ENCODE measurements around the gene SLC16A12. TPM values are rescaled to one million over a fixed set of nuclear protein-coding genes. Genes with fewer than 3 reads are reported as not detected.
"Not testable (repeated sequence)": the region's sequence is repeated elsewhere in the genome, so short reads cannot be mapped to it uniquely, and the experiment has no call there.

SLC16A12 gene
- total RNA-seq, 2 experiments from 2014 or later: not detected

GRCh38 chr10:89419548-89419947, 115.8 kb downstream of the SLC16A12 start:
- Mint-ChIP-seq H3K27me3 (ENCODE audit: low read depth) (no peaks in the 10 kb centered on the region), H3K4me1 (ENCODE audit: low read depth) (peaks cover 35% of the 10 kb centered on the region), H3K4me3 (no peak overlapping the region), H3K36me3 (ENCODE audit: low read depth) (peaks cover 18% of the 10 kb centered on the region), H3K9me3 (no peaks in the 10 kb centered on the region), H3K27ac (no peak overlapping the region)
- CTCF ChIA-PET: interaction anchor here (0.6 to 2.1 kb wide), 5 partner anchors 8 to 1470 kb away, joined by 3 to 6 read pairs (median 4); no protein-coding TSS in a partner anchor
- DNase-seq: peak; percentile 28
- intact Hi-C loops (cut with micrococcal nuclease): loop anchor here (2.0 to 10.0 kb wide), 4 partner anchors 281 to 1785 kb away; partner anchors contain the start of genes KIF20B, RPP30 and STAMBPL1

GRCh38 chr10:89416465-89416864, 118.9 kb downstream of the SLC16A12 start:
- Mint-ChIP-seq H3K4me1 (ENCODE audit: low read depth) (peaks cover 52% of the 10 kb centered on the region), H3K4me3 (peak overlapping the region; percentile 85), H3K36me3 (ENCODE audit: low read depth) (peaks cover 25% of the 10 kb centered on the region), H3K9me3 (peaks cover 4% of the 10 kb centered on the region), H3K27me3 (ENCODE audit: low read depth) (no peaks in the 10 kb centered on the region), H3K27ac (peak overlapping the region; percentile 96)
- intact Hi-C loops (cut with micrococcal nuclease): loop anchor here (5.0 to 10.0 kb wide), 3 partner anchors 532 to 1788 kb away; partner anchors contain the start of genes RPP30 and STAMBPL1
- CTCF ChIA-PET: interaction anchor here (1.4 kb wide), 1 partner anchor 285 kb away, joined by 3 read pairs; the partner anchor contains the start of gene KIF20B
- DNase-seq: no peak

- CTCF ChIA-PET: interaction anchor here (0.9 to 1.6 kb wide), 4 partner anchors 9 to 83 kb away, joined by 3 read pairs; no protein-coding TSS in a partner anchor
- Mint-ChIP-seq H3K4me3 (peak overlapping the region; percentile 85), H3K36me3 (ENCODE audit: low read depth) (peaks cover 23% of the 10 kb centered on the region), H3K27ac (peak overlapping the region; percentile 96), H3K4me1 (ENCODE audit: low read depth) (peaks cover 49% of the 10 kb centered on the region), H3K9me3 (peaks cover 4% of the 10 kb centered on the region), H3K27me3 (ENCODE audit: low read depth) (no peaks in the 10 kb centered on the region)
- DNase-seq: peak; percentile 42
- intact Hi-C loops (cut with micrococcal nuclease): loop anchor here (1.0 to 10.0 kb wide), 11 partner anchors 23 to 1790 kb away; partner anchors contain the start of genes FAS, IFIT1, IFIT2 and LIPA
Observed at GRCh38 chr10:89414879-89415821, 120.2 kb downstream of the SLC16A12 start.

- Mint-ChIP-seq H3K27ac (peak within 1 kb of the TSS; percentile 96), H3K9me3 (peaks cover 4% of the 10 kb centered on the region), H3K4me1 (ENCODE audit: low read depth) (peaks cover 45% of the 10 kb centered on the region), H3K36me3 (ENCODE audit: low read depth) (peaks cover 22% of the 10 kb centered on the region), H3K27me3 (ENCODE audit: low read depth) (no peaks in the 10 kb centered on the region), H3K4me3 (peak within 1 kb of the TSS; percentile 85)
- intact Hi-C loops (cut with micrococcal nuclease): loop anchor here (1.0 to 10.0 kb wide), 10 partner anchors 22 to 1790 kb away; partner anchors contain the start of genes FAS, IFIT1, IFIT2 and LIPA
- peak; percentile 64 for DNase-seq
- CTCF ChIA-PET: interaction anchor here (0.8 to 1.6 kb wide), 10 partner anchors 10 to 165 kb away, joined by 3 to 5 read pairs (median 3); no protein-coding TSS in a partner anchor
Observed at GRCh38 chr10:89414146-89414878, 121.1 kb downstream of the SLC16A12 start, which contains the start of gene IFIT5. TSS of gene IFIT5 (plus strand) at chr10:89414568. CDS start at chr10:89414799, 231 bp downstream.

GRCh38 chr10:89413398-89413912, 121.9 kb downstream of the SLC16A12 start:
- CTCF ChIA-PET: interaction anchor here (0.8 to 1.2 kb wide), 7 partner anchors 10 to 165 kb away, joined by 3 to 5 read pairs (median 3); partner anchors contain the start of gene IFIT1
- peaks cover 45% of the 10 kb centered on the region for H3K4me1 Mint-ChIP-seq (ENCODE audit: low read depth)

GRCh38 chr10:89412276-89412675, 123.1 kb downstream of the SLC16A12 start:
- H3K4me1 Mint-ChIP-seq (ENCODE audit: low read depth): peaks cover 34% of the 10 kb centered on the region
- H3K36me3 Mint-ChIP-seq (ENCODE audit: low read depth): peaks cover 14% of the 10 kb centered on the region

More at GRCh38 chr10:89413398-89413912, 121.9 kb downstream of the SLC16A12 start:
- intact Hi-C loops (cut with micrococcal nuclease): loop anchor here (5.0 to 10.0 kb wide), 4 partner anchors 449 to 1791 kb away; partner anchors contain the start of gene STAMBPL1
- H3K36me3 Mint-ChIP-seq (ENCODE audit: low read depth): peaks cover 22% of the 10 kb centered on the region
- no peak for DNase-seq
- H3K4me3 Mint-ChIP-seq: peak overlapping the region; percentile 85
- H3K27ac Mint-ChIP-seq: peak overlapping the region; percentile 82
- H3K9me3 Mint-ChIP-seq: peaks cover 4% of the 10 kb centered on the region
- H3K27me3 Mint-ChIP-seq (ENCODE audit: low read depth): no peaks in the 10 kb centered on the region

GRCh38 chr10:89411135-89411534, 124.3 kb downstream of the SLC16A12 start:
- DNase-seq; H3K27me3 Mint-ChIP-seq (ENCODE audit: low read depth); H3K27ac Mint-ChIP-seq; H3K9me3 Mint-ChIP-seq; H3K4me3 Mint-ChIP-seq: not testable (repeated sequence)
- CTCF ChIA-PET: interaction anchor here (0.9 kb wide), 1 partner anchor 43 kb away, joined by 6 read pairs; no protein-coding TSS in a partner anchor
- peaks cover 16% of the 10 kb centered on the region for H3K36me3 Mint-ChIP-seq (ENCODE audit: low read depth)
- H3K4me1 Mint-ChIP-seq (ENCODE audit: low read depth): peaks cover 27% of the 10 kb centered on the region
- intact Hi-C loops (cut with micrococcal nuclease): loop anchor here (5.0 to 10.0 kb wide), 4 partner anchors 451 to 1794 kb away; partner anchors contain the start of gene STAMBPL1

More at GRCh38 chr10:89412276-89412675, 123.1 kb downstream of the SLC16A12 start:
- CTCF ChIA-PET: interaction anchor here (0.9 to 1.4 kb wide), 3 partner anchors 11 to 44 kb away, joined by 3 to 6 read pairs (median 3); partner anchors contain the start of gene IFIT1
- not testable (repeated sequence) for H3K27me3 Mint-ChIP-seq (ENCODE audit: low read depth); H3K9me3 Mint-ChIP-seq
- intact Hi-C loops (cut with micrococcal nuclease): loop anchor here (5.0 to 10.0 kb wide), 4 partner anchors 450 to 1793 kb away; partner anchors contain the start of gene STAMBPL1
- H3K4me3 Mint-ChIP-seq: peak overlapping the region; percentile 52
- peak overlapping the region; percentile 6 for H3K27ac Mint-ChIP-seq
- peak; percentile 49 for DNase-seq

- H3K27ac Mint-ChIP-seq; CTCF ChIA-PET; H3K27me3 Mint-ChIP-seq (ENCODE audit: low read depth); H3K4me3 Mint-ChIP-seq; H3K9me3 Mint-ChIP-seq: not testable (repeated sequence)
- Mint-ChIP-seq H3K36me3 (ENCODE audit: low read depth) (peaks cover 13% of the 10 kb centered on the region), H3K4me1 (ENCODE audit: low read depth) (peaks cover 23% of the 10 kb centered on the region)
- DNase-seq: peak; percentile 32
- intact Hi-C loops (cut with micrococcal nuclease): loop anchor here (5.0 to 10.0 kb wide), 4 partner anchors 452 to 1794 kb away; partner anchors contain the start of gene STAMBPL1
Observed at GRCh38 chr10:89410551-89410950, 124.8 kb downstream of the SLC16A12 start.

GRCh38 chr10:89409282-89409681, 126.1 kb downstream of the SLC16A12 start:
- H3K4me1 Mint-ChIP-seq (ENCODE audit: low read depth): peaks cover 21% of the 10 kb centered on the region
- H3K27ac Mint-ChIP-seq; H3K27me3 Mint-ChIP-seq (ENCODE audit: low read depth); H3K9me3 Mint-ChIP-seq; intact Hi-C loops (cut with micrococcal nuclease); DNase-seq; H3K4me3 Mint-ChIP-seq; H3K36me3 Mint-ChIP-seq (ENCODE audit: low read depth): not testable (repeated sequence)
- CTCF ChIA-PET: interaction anchor here (0.8 kb wide), 1 partner anchor 14 kb away, joined by 3 read pairs; no protein-coding TSS in a partner anchor

- intact Hi-C loops (cut with micrococcal nuclease); DNase-seq; H3K9me3 Mint-ChIP-seq; H3K27me3 Mint-ChIP-seq (ENCODE audit: low read depth); H3K27ac Mint-ChIP-seq; H3K4me3 Mint-ChIP-seq: not testable (repeated sequence)
- Mint-ChIP-seq H3K4me1 (ENCODE audit: low read depth) (peaks cover 14% of the 10 kb centered on the region), H3K36me3 (ENCODE audit: low read depth) (peaks cover 12% of the 10 kb centered on the region)
- CTCF ChIA-PET: interaction anchor here (1.2 kb wide), 1 partner anchor 15 kb away, joined by 5 read pairs; the partner anchor contains the start of gene IFIT1
Observed at GRCh38 chr10:89407792-89408191, 127.6 kb downstream of the SLC16A12 start.

- CTCF ChIA-PET; H3K4me3 Mint-ChIP-seq; H3K9me3 Mint-ChIP-seq; H3K27me3 Mint-ChIP-seq (ENCODE audit: low read depth); H3K27ac Mint-ChIP-seq; H3K36me3 Mint-ChIP-seq (ENCODE audit: low read depth); intact Hi-C loops (cut with micrococcal nuclease); DNase-seq; H3K4me1 Mint-ChIP-seq (ENCODE audit: low read depth): not testable (repeated sequence)
Observed at GRCh38 chr10:89406178-89406577, 129.2 kb downstream of the SLC16A12 start.

Measured in activated naive CD4-positive, alpha-beta T cell treated with anti-CD3 and anti-CD28 coated beads for 36 hours (primary cell).